Stomach (tissue), 4 donors: ENCODE data around the gene ICOSLG.

Experiments used
- POLR2A ChIP-seq, 4 donors: fragments of 450-650 bp; IDR thresholded peaks; one replicate each; pipeline ENCODE4 v1.6.1; 2016; ENCODE audit warnings: antibody characterized with exemption in 4 of 4, control low read depth in 2 of 4, mild to moderate bottlenecking in 1 of 4, moderate library complexity in 1 of 4
- TF ChIP-seq, protein P1 (sequence below), 7 experiments: fragments of 450-650 bp in 4 of 7; fragments of 200-600 bp in 3 of 7; sonication (generic) in 3 of 7; IDR thresholded peaks; one replicate each; pipeline ENCODE4 v1.5.1; 2016 to 2019; ENCODE audit warnings: antibody characterized with exemption in 7 of 7, control low read depth in 2 of 7, mild to moderate bottlenecking in 1 of 7

DNA sequence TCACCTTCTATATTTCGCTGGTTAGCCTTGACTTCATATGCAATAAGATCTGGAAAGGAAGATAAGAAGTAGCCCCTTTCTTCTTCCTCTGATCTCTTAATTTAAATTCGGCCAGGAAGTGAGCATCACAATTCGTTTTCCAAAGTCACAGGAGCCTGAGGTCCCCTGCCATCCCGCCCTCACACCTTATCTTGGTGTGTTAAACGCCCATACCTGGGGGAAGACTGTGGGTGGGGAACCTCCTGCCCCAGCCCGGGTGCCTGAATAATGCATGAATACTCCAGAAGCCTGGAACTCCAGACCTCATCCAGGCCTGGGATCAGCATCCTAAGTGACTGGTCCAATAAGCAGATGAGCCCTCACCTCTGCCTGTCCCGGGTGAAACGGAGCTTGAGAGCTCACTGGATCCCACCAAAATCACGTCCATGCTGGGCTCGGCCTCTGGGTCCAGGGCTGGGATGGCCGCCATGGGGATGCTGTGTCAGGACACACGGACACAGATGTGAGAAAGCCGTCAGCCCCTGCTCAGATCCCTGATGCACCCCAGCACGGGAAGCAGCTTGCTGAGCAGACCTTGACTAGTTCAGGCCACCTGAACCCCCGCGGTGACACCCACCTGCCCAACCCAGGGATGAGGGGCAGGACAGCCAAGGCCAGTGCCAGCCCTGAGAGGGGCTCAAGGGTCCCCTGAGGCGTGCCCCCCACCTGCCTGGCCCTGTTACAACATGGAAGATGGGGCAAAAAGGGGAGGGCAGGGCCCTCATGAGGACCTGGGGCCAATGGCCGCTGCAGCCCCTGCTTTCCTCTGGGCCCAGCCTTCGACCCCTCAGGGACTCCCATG is 20.3 kb upstream of the ICOSLG start:
- TF ChIP-seq, protein P1, sequence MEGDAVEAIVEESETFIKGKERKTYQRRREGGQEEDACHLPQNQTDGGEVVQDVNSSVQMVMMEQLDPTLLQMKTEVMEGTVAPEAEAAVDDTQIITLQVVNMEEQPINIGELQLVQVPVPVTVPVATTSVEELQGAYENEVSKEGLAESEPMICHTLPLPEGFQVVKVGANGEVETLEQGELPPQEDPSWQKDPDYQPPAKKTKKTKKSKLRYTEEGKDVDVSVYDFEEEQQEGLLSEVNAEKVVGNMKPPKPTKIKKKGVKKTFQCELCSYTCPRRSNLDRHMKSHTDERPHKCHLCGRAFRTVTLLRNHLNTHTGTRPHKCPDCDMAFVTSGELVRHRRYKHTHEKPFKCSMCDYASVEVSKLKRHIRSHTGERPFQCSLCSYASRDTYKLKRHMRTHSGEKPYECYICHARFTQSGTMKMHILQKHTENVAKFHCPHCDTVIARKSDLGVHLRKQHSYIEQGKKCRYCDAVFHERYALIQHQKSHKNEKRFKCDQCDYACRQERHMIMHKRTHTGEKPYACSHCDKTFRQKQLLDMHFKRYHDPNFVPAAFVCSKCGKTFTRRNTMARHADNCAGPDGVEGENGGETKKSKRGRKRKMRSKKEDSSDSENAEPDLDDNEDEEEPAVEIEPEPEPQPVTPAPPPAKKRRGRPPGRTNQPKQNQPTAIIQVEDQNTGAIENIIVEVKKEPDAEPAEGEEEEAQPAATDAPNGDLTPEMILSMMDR (IDR thresholded peaks at IDR 0.05): no peak
- TF ChIP-seq POLR2A (IDR thresholded peaks at IDR 0.05): no peak
